Left lung (tissue), 10 donors: ENCODE measurements around the gene ETV6. TPM values are rescaled to one million over a fixed set of nuclear protein-coding genes. Genes with fewer than 3 reads are reported as not detected.
"Not testable (repeated sequence)": the region's sequence is repeated elsewhere in the genome, so short reads cannot be mapped to it uniquely, and the experiment has no call there.

ENCODE experiments used
- ATAC-seq: fragments of 200-7000 bp; cut with Tn5 transposase; one replicate; pipeline ENCODE4 v1.9.1; 2020; ENCODE audit warnings: moderate library complexity
- DNase-seq, 4 donors: peaks; one replicate each; pipeline ENCODE4 v3.0.0-alpha.2; 2013 to 2020
- H3K27ac ChIP-seq, 2 donors: fragments of 200-600 bp; sonication (generic) in 1 of 2; one replicate each; pipeline versions ENCODE4 v1.5.0 to v1.8.0; 2020 to 2021
- H3K27me3 ChIP-seq, 2 donors: fragments of 200-600 bp; sonication (generic) in 1 of 2; one replicate each; pipeline versions ENCODE4 v1.5.0 to v1.8.0; 2020 to 2021
- H3K36me3 ChIP-seq, 2 donors: fragments of 200-600 bp; sonication (generic) in 1 of 2; one replicate each; pipeline versions ENCODE4 v1.5.0 to v1.8.0; 2020 to 2021
- H3K4me1 ChIP-seq, 2 donors: fragments of 200-600 bp; one replicate each; pipeline ENCODE4 v1.8.0; 2021
- H3K4me3 ChIP-seq, 2 donors: fragments of 200-600 bp; sonication (generic) in 1 of 2; one replicate each; pipeline versions ENCODE4 v1.5.0 to v1.8.0; 2020 to 2021; ENCODE audit warnings: mild to moderate bottlenecking in 1 of 2
- H3K9me3 ChIP-seq, 2 donors: fragments of 200-600 bp; sonication (generic) in 1 of 2; one replicate each; pipeline versions ENCODE4 v1.5.0 to v1.8.0; 2020 to 2021
- CTCF ChIP-seq, 2 donors: fragments of 200-600 bp; sonication (generic) in 1 of 2; IDR thresholded peaks; one replicate each; pipeline versions ENCODE4 v1.5.0 to v1.8.0; 2021; ENCODE audit warnings: antibody characterized with exemption in 2 of 2
- intact Hi-C, 2 donors: fragments of 100-400 bp; cut with DNase I; formaldehyde crosslinking; loops; one replicate each; pipeline versions ENCODE4 v1.11.2 to v1.14.2; 2022
- polyA plus RNA-seq, 6 donors: library from polyadenylated mRNA; unstranded; fragments of 120-200 nt; gene quantifications; one replicate each; pipeline ENCODE4 v1.2.1, GENCODE V29; 2013; ENCODE audit not compliant: insufficient read length in 6 of 6
- total RNA-seq, 2 donors: library from RNA; stranded (reverse); fragmentation: NEBNext Ultra II Directional; extraction: Animal tissue kit (Norgen Biotek cat#: 25700); gene quantifications; one replicate each; pipeline ENCODE4 v1.2.1, GENCODE V29; 2021
- donor health status: DM: no; HTN: yes; CAD: no.
- donor health status: DM: no; HTN: no; CAD: no.

The ETV6 gene
- total and polyA plus RNA-seq, 8 donors = 16.0 to 44.7 (median 17.1) TPM

- no peak overlapping the region for H3K4me3 ChIP-seq
- intact Hi-C loops = no loop called here
- ATAC-seq = no peak
- DNase-seq = no peak
- H3K36me3 ChIP-seq = no peaks in the 10 kb centered on the region
- no peak overlapping the region for H3K27ac ChIP-seq
- H3K4me1 ChIP-seq = no peaks in the 10 kb centered on the region
- no peak for TF ChIP-seq CTCF (IDR thresholded peaks at IDR 0.05)
- H3K27me3 ChIP-seq = no peaks in the 10 kb centered on the region
- peaks cover 0 to 31% of the 10 kb centered on the region in 2 donors for H3K9me3 ChIP-seq
These were observed 256.9 kb downstream of the ETV6 start for GRCh38 chr12:11906286-11906935.

GRCh38 chr12:11907625-11908024 is 258.2 kb downstream of the ETV6 start:
- H3K36me3 ChIP-seq = no peaks in the 10 kb centered on the region
- DNase-seq (no peak), ATAC-seq (no peak)
- no peaks in the 10 kb centered on the region for H3K27me3 ChIP-seq
- no peak overlapping the region for H3K4me3 ChIP-seq
- H3K4me1 ChIP-seq = no peaks in the 10 kb centered on the region
- no peak overlapping the region for H3K27ac ChIP-seq
- intact Hi-C loops = no loop called here
- no peak for TF ChIP-seq CTCF (IDR thresholded peaks at IDR 0.05)
- peaks cover 0 to 31% of the 10 kb centered on the region in 2 donors for H3K9me3 ChIP-seq

GRCh38 chr12:11909406-11909805 is 259.9 kb downstream of the ETV6 start:
- H3K9me3 ChIP-seq = peaks cover 0 to 31% of the 10 kb centered on the region in 2 donors
- H3K27ac ChIP-seq, H3K4me3 ChIP-seq, DNase-seq, ATAC-seq, H3K4me1 ChIP-seq, H3K27me3 ChIP-seq, intact Hi-C loops, H3K36me3 ChIP-seq: not testable (repeated sequence)

GRCh38 chr12:11916113-11916512 is 266.6 kb downstream of the ETV6 start:
- Histone ChIP-seq H3K9me3 (no peaks in the 10 kb centered on the region), H3K4me3 (no peak overlapping the region), H3K4me1 (no peaks in the 10 kb centered on the region), H3K27ac (no peak overlapping the region), H3K36me3 (no peaks in the 10 kb centered on the region), H3K27me3 (no peaks in the 10 kb centered on the region)
- DNase-seq (no peak), ATAC-seq (no peak)
- TF ChIP-seq CTCF (IDR thresholded peaks at IDR 0.05) = no peak
- intact Hi-C loops = no loop called here

- intact Hi-C loops = no loop called here
- Histone ChIP-seq H3K4me1 (no peaks in the 10 kb centered on the region), H3K36me3 (no peaks in the 10 kb centered on the region), H3K4me3 (no peak overlapping the region), H3K27me3 (no peaks in the 10 kb centered on the region), H3K9me3 (no peaks in the 10 kb centered on the region), H3K27ac (no peak overlapping the region)
- DNase-seq (no peak), ATAC-seq (no peak)
- TF ChIP-seq CTCF (IDR thresholded peaks at IDR 0.05) = no peak
These were observed 267.3 kb downstream of the ETV6 start for GRCh38 chr12:11916771-11917170.

GRCh38 chr12:11917501-11917900 is 268.0 kb downstream of the ETV6 start:
- no peaks in the 10 kb centered on the region for H3K36me3 ChIP-seq
- no peak for TF ChIP-seq CTCF (IDR thresholded peaks at IDR 0.05)
- intact Hi-C loops = no loop called here
- H3K9me3 ChIP-seq = no peaks in the 10 kb centered on the region
- H3K27ac ChIP-seq = no peak overlapping the region
- H3K4me3 ChIP-seq = no peak overlapping the region
- ATAC-seq = no peak
- H3K27me3 ChIP-seq = no peaks in the 10 kb centered on the region
- H3K4me1 ChIP-seq = no peaks in the 10 kb centered on the region
- DNase-seq = no peak
